WI38 (cell line): ENCODE results near the gene PLA2G1B.

ENCODE experiments used
- H3K4me3 ChIP-seq: 2 replicates; pipeline ENCODE4 v1.5.1; 2011; ENCODE audit warnings: low read depth, mild to moderate bottlenecking, control low read depth, low read length
- CTCF ChIP-seq: IDR thresholded peaks from 2 replicates; pipeline ENCODE4 v1.5.1; 2012; ENCODE audit warnings: low read depth, mild to moderate bottlenecking, control low read depth, low read length

PLA2G1B gene

DNA sequence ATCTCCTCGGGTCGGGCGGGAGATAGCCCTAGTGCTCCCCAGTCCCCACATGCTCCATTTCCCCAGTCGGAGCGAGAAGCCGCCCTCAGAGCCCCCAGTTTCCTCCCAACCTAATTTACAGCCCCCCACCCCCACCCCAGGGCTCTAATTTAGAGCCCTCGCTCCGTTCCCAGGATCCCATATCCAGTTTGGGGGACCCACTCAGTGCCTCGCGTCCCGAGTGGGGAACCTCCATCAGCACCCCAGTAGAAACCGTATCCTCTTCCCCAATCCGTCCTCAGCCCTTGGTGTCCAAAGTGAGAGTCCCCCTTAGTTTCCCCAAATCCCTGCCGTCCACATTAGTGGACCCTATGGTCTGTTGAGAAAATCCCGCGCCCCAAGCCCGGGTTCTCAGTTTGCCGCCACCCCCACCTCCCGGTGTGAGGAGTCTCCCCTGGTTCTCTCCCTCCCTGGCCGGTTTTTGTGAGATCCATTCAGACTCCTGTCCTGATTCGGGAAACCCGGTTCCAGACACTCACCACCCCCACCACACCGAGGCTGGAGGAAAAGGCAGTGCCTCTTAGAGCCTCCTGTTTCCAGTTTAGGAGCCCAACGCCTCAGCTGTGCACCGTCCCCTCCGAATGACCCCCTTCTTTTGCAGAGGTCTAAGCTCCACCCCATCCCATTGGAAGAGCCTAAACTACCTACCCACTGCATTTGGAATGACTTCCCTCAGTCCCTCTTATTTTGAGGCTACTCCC is 42.2 kb upstream of the PLA2G1B start:
- TF ChIP-seq CTCF: no peak
- H3K4me3 ChIP-seq: no peak overlapping the region

DNA sequence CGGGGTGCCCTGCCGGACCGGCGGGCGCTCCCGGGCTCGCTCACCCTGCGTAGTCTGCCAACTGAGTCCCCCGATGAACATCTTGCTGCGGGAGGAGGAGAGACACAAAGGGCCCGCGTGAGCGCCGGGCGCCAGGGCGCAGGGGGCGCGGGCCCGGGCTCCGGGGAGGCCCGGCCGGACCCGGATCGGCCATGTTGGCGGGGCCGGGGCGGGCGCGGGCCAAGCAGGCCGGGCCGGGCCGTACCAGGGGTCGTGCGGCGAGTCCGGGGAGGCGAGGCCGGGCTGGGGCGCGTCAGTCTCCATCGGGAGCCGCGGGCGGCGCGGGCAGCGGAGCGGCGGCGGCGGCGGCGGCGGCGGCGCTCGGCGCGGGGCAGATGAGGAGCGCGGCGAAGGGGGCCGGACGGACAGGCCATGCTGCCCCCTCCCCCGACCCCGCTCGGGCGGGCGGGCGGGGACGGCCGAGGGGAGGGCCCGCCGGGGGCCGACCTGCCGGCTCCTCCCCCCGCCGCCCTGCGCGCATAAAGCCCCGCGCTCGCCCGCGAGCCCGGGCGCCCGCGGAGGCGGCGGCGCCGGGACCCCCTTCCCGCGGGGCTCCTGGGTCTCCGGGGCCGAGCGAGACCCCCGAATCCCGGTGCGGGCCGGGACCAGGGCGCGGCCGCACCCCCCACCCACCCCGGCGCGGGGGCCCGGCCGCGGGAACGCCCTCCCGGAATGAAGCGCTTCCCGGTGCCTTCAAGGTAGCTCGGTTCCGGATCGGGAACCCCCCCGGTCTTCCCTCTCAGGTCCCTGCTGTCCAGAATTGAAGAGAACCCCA is 41.4 kb upstream of the PLA2G1B start, which contains the start of gene MSI1:
MSI1 (minus strand) TSS at position 376 of the 814 bp plus-strand sequence; CDS start at position 303, 73 bp downstream.
- no peak within 1 kb of the TSS for H3K4me3 ChIP-seq
- TF ChIP-seq CTCF: no peak

GRCh38 chr12:120367924-120368788 is 40.6 kb upstream of the PLA2G1B start:
- H3K4me3 ChIP-seq: no peak overlapping the region
- no peak for TF ChIP-seq CTCF

GRCh38 chr12:120367233-120367923 is 39.8 kb upstream of the PLA2G1B start:
- no peak overlapping the region for H3K4me3 ChIP-seq

GRCh38 chr12:120366845-120367232 is 39.3 kb upstream of the PLA2G1B start:
- no peak for TF ChIP-seq CTCF
- H3K4me3 ChIP-seq: no peak overlapping the region

More at GRCh38 chr12:120367233-120367923, 39.8 kb upstream of the PLA2G1B start:
- peak; percentile 26; the same call in 1 of the 2 replicates for TF ChIP-seq CTCF

GRCh38 chr12:120366341-120366705 is 38.7 kb upstream of the PLA2G1B start:
- no peak for TF ChIP-seq CTCF
- H3K4me3 ChIP-seq: no peak overlapping the region
